ENCODE results near the gene NFE2L2. TPM values are rescaled to one million over a fixed set of nuclear protein-coding genes. Genes with fewer than 3 reads are reported as not detected.
A peak's percentile ranks its signal among the peaks of the same experiment; 100 is the strongest.

Gene NFE2L2
- total RNA-seq, 1 experiment from 2014 or later: 104 TPM

DNA sequence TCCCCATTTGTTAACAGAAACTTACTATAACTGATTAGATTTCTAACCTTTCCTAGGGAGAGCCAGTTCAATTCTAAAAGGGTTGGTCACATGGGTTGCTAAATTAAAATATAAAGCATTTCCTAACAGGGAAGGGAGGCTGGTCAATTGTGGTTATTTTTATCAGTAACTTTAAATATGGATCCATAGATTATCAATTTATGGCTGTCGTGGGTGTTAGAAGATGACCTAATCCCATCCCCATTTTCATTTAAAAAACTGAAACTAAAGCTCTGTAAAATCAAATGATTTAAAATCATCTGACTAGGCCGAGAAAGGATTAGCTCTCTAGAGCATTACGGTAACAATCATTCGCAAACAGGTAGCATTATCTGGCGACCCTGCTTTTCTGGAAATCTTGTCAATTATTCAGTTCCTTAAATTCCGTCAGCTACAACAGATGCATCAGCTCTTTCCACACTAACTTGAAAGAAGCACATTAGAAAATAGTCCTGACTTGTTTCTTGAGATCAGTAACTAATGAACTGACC is 52.9 kb downstream of the NFE2L2 start:
- intact Hi-C loops (cut with micrococcal nuclease; ENCODE audit: unreplicated experiment) (loop anchor here (2.0 kb wide), 1 partner anchor 47 kb away; no protein-coding TSS in a partner anchor), in situ Hi-C loops (cut with HindIII; ENCODE audit: low pct_unique_long_range_greater_than_20kb, low sequenced_read_pairs) (no loop called here)
- Histone ChIP-seq H3K4me3 (ENCODE audit: low read depth in 2 of 2, low read length in 2 of 2) (peak overlapping the region; percentile 72 to 89), H3K36me3 (ENCODE audit: control insufficient read depth, insufficient read depth, low read length) (peaks cover 24% of the 10 kb centered on the region), H3K27me3 (ENCODE audit: control insufficient read depth, insufficient read depth, low read length) (no peaks in the 10 kb centered on the region), H3K4me1 (ENCODE audit: control insufficient read depth, insufficient read depth, low read length) (peaks cover 22% of the 10 kb centered on the region), H3K27ac (ENCODE audit: low read length) (peak overlapping the region; percentile 100), H3K9me3 (ENCODE audit: control insufficient read depth, insufficient read depth, low read depth, low read length) (no peaks in the 10 kb centered on the region)
- POLR2A ChIA-PET: interaction anchor here (0.5 to 1.7 kb wide), 5 partner anchors 28 to 114 kb away, joined by 3 to 11 read pairs (median 3); no protein-coding TSS in a partner anchor
- TF ChIP-seq TCF7L2 (IDR thresholded peaks at IDR 0.05; ENCODE audit: low read depth, low read length) (no peak), SIN3A (IDR thresholded peaks at IDR 0.05; ENCODE audit: borderline replicate concordance, insufficient read depth, low read depth, low read length) (no peak), POLR2AphosphoS5 (IDR thresholded peaks at IDR 0.05; ENCODE audit: low read depth, low read length) (no peak)
- TF ChIP-seq, protein P1, sequence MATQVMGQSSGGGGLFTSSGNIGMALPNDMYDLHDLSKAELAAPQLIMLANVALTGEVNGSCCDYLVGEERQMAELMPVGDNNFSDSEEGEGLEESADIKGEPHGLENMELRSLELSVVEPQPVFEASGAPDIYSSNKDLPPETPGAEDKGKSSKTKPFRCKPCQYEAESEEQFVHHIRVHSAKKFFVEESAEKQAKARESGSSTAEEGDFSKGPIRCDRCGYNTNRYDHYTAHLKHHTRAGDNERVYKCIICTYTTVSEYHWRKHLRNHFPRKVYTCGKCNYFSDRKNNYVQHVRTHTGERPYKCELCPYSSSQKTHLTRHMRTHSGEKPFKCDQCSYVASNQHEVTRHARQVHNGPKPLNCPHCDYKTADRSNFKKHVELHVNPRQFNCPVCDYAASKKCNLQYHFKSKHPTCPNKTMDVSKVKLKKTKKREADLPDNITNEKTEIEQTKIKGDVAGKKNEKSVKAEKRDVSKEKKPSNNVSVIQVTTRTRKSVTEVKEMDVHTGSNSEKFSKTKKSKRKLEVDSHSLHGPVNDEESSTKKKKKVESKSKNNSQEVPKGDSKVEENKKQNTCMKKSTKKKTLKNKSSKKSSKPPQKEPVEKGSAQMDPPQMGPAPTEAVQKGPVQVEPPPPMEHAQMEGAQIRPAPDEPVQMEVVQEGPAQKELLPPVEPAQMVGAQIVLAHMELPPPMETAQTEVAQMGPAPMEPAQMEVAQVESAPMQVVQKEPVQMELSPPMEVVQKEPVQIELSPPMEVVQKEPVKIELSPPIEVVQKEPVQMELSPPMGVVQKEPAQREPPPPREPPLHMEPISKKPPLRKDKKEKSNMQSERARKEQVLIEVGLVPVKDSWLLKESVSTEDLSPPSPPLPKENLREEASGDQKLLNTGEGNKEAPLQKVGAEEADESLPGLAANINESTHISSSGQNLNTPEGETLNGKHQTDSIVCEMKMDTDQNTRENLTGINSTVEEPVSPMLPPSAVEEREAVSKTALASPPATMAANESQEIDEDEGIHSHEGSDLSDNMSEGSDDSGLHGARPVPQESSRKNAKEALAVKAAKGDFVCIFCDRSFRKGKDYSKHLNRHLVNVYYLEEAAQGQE (IDR thresholded peaks at IDR 0.05; ENCODE audit: insufficient read depth in 1 of 2, low read depth in 2 of 2, low read length in 1 of 2): no peak
- TF ChIP-seq, protein P2, sequence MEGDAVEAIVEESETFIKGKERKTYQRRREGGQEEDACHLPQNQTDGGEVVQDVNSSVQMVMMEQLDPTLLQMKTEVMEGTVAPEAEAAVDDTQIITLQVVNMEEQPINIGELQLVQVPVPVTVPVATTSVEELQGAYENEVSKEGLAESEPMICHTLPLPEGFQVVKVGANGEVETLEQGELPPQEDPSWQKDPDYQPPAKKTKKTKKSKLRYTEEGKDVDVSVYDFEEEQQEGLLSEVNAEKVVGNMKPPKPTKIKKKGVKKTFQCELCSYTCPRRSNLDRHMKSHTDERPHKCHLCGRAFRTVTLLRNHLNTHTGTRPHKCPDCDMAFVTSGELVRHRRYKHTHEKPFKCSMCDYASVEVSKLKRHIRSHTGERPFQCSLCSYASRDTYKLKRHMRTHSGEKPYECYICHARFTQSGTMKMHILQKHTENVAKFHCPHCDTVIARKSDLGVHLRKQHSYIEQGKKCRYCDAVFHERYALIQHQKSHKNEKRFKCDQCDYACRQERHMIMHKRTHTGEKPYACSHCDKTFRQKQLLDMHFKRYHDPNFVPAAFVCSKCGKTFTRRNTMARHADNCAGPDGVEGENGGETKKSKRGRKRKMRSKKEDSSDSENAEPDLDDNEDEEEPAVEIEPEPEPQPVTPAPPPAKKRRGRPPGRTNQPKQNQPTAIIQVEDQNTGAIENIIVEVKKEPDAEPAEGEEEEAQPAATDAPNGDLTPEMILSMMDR (IDR thresholded peaks at IDR 0.05): no peak
- CTCF ChIA-PET: interaction anchor here (1.1 kb wide), 1 partner anchor 23 kb away, joined by 3 read pairs; no protein-coding TSS in a partner anchor
- no peak for ATAC-seq
- no peak for DNase-seq (ENCODE audit: low read depth, low spot score)
- TSS peak; percentile 98 for BruUV-seq (replicated peaks)

DNA sequence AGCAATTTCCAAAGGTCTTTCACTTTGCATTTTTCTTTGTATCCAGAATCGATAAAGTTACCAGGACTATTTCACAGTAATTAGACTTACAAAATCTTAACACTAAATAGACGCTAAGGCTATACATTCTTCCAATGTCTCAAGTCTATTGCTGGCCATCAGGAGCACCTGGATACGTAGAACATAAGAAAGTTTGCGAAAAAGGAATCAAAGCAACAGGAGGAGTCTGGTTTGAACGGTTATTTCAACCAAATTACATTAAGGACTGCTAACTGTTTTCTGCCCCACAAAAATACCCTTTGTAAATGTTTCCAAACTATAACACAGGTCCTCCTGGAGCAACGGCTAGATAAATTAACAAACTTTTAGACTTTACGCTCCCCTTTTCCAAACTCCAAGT is 53.4 kb downstream of the NFE2L2 start:
- ChIA-PET CTCF (interaction anchor here (1.1 kb wide), 1 partner anchor 22 kb away, joined by 3 read pairs; no protein-coding TSS in a partner anchor), POLR2A (interaction anchor here (0.5 to 1.7 kb wide), 4 partner anchors 29 to 47 kb away, joined by 3 to 11 read pairs (median 4); no protein-coding TSS in a partner anchor)
- no peak for TF ChIP-seq POLR2AphosphoS5 (IDR thresholded peaks at IDR 0.05; ENCODE audit: low read depth, low read length)
- TF ChIP-seq, protein P1 (IDR thresholded peaks at IDR 0.05; ENCODE audit: insufficient read depth in 1 of 2, low read depth in 2 of 2, low read length in 1 of 2): no peak
- no peak for TF ChIP-seq SIN3A (IDR thresholded peaks at IDR 0.05; ENCODE audit: borderline replicate concordance, insufficient read depth, low read depth, low read length)
- TF ChIP-seq, protein P2 (IDR thresholded peaks at IDR 0.05): no peak
- no peak for TF ChIP-seq TCF7L2 (IDR thresholded peaks at IDR 0.05; ENCODE audit: low read depth, low read length)
- H3K4me1 ChIP-seq (ENCODE audit: control insufficient read depth, insufficient read depth, low read length): peaks cover 19% of the 10 kb centered on the region
- in situ Hi-C loops (cut with HindIII; ENCODE audit: low pct_unique_long_range_greater_than_20kb, low sequenced_read_pairs): no loop called here
- intact Hi-C loops (cut with micrococcal nuclease; ENCODE audit: unreplicated experiment): no loop called here
- H3K27ac ChIP-seq (ENCODE audit: low read length): peak overlapping the region; percentile 100
- ATAC-seq (no peak), DNase-seq (ENCODE audit: low read depth, low spot score) (no peak)
- H3K27me3 ChIP-seq (ENCODE audit: control insufficient read depth, insufficient read depth, low read length): no peaks in the 10 kb centered on the region
- H3K4me3 ChIP-seq (ENCODE audit: low read depth in 2 of 2, low read length in 2 of 2): peak overlapping the region; percentile 72 to 89
- H3K9me3 ChIP-seq (ENCODE audit: control insufficient read depth, insufficient read depth, low read depth, low read length): no peaks in the 10 kb centered on the region
- no TSS peak for BruUV-seq (replicated peaks)
- peaks cover 19% of the 10 kb centered on the region for H3K36me3 ChIP-seq (ENCODE audit: control insufficient read depth, insufficient read depth, low read length)

Measured in Panc1 (cell line).